MCF 10A (cell line): ENCODE results near the gene GNB1. TPM values are rescaled to one million over a fixed set of nuclear protein-coding genes. Genes with fewer than 3 reads are reported as not detected.
A peak's percentile ranks its signal among the peaks of the same experiment; 100 is the strongest.

Experiments used
- BruUV-seq: library from RNA; stranded (reverse); fragments of 400-500 nt; replicated peaks from 2 replicates; lab custom pipeline; 2021; lab: Mats Ljungman, UMichigan
- CTCF ChIA-PET: fragments of 300-600 bp; sonication (Branson Sonifier 250); formaldehyde crosslinking; extraction: SDS; loops from one replicate; lab custom pipeline; 2021; ENCODE audit warnings: antibody characterized with exemption, inconsistent platforms; lab: Yijun Ruan, JAX
- POLR2A ChIA-PET: fragments of 300-600, 350-650 bp; sonication (Branson Sonifier 250); formaldehyde crosslinking; extraction: SDS; loops from one replicate; lab custom pipeline; 2020; ENCODE audit warnings: antibody characterized with exemption, inconsistent platforms; lab: Yijun Ruan, JAX
- DNase-seq: peaks from one replicate; pipeline ENCODE4 v3.0.0-alpha.2; 2018; ENCODE audit not compliant: unreplicated experiment
- H3K27ac Mint-ChIP-seq: one replicate; pipeline ENCODE4 v1.8.0; 2022; ENCODE audit warnings: mild to moderate bottlenecking, low read depth, mixed read lengths; ENCODE audit not compliant: unreplicated experiment
- H3K27me3 Mint-ChIP-seq: one replicate; pipeline ENCODE4 v1.8.0; 2022; ENCODE audit warnings: mixed read lengths; ENCODE audit not compliant: insufficient read depth, unreplicated experiment
- H3K36me3 Mint-ChIP-seq: one replicate; pipeline ENCODE4 v1.8.0; 2022; ENCODE audit warnings: mild to moderate bottlenecking, moderate library complexity, mixed read lengths; ENCODE audit not compliant: insufficient read depth, unreplicated experiment
- H3K4me1 Mint-ChIP-seq: one replicate; pipeline ENCODE4 v1.8.0; 2022; ENCODE audit warnings: mixed read lengths; ENCODE audit not compliant: insufficient read depth, unreplicated experiment
- H3K4me3 Mint-ChIP-seq: one replicate; pipeline ENCODE4 v1.8.0; 2022; ENCODE audit warnings: mild to moderate bottlenecking, moderate library complexity, mixed read lengths; ENCODE audit not compliant: unreplicated experiment
- H3K9me3 Mint-ChIP-seq: one replicate; pipeline ENCODE4 v1.8.0; 2022; ENCODE audit warnings: mixed read lengths; ENCODE audit not compliant: unreplicated experiment
- CTCF ChIP-seq: fragments of 200-600 bp; IDR thresholded peaks from one replicate; pipeline ENCODE4 v1.8.0; 2022; ENCODE audit warnings: antibody characterized with exemption, mild to moderate bottlenecking; ENCODE audit not compliant: unreplicated experiment
- intact Hi-C: fragments of 100-400 bp; cut with micrococcal nuclease; formaldehyde crosslinking; loops from 2 replicates; pipeline ENCODE4 v1.14.1; 2022
- total RNA-seq: library from RNA; stranded (reverse); gene quantifications from 2 replicates; pipeline ENCODE4 v1.2.3, GENCODE V29; 2022

The GNB1 gene
- total RNA-seq, 1 experiment from 2014 or later, result 430 TPM

- Mint-ChIP-seq H3K27ac (no peak overlapping the region), H3K4me1 (peaks cover 9% of the 10 kb centered on the region), H3K27me3 (no peaks in the 10 kb centered on the region), H3K36me3 (peaks cover 80% of the 10 kb centered on the region), H3K4me3 (no peak overlapping the region), H3K9me3 (no peaks in the 10 kb centered on the region)
- TF ChIP-seq CTCF, result no peak
- ChIA-PET POLR2A (no interaction called here), CTCF (no interaction called here)
- no peak for DNase-seq
- intact Hi-C loops, result no loop called here
- BruUV-seq, result no TSS peak
Observed at GRCh38 chr1:1771096-1771495, 119.8 kb downstream of the GNB1 start.

- POLR2A ChIA-PET, result no interaction called here
- peak overlapping the region; percentile 31 for H3K27ac Mint-ChIP-seq
- H3K27me3 Mint-ChIP-seq, result no peaks in the 10 kb centered on the region
- no peaks in the 10 kb centered on the region for H3K9me3 Mint-ChIP-seq
- peaks cover 87% of the 10 kb centered on the region for H3K36me3 Mint-ChIP-seq
- no peak for DNase-seq
- no TSS peak for BruUV-seq
- TF ChIP-seq CTCF, result no peak
- no peaks in the 10 kb centered on the region for H3K4me1 Mint-ChIP-seq
- no peak overlapping the region for H3K4me3 Mint-ChIP-seq
- intact Hi-C loops, result no loop called here
- CTCF ChIA-PET, result interaction anchor here (1.1 kb wide), 1 partner anchor 9 kb away, joined by 3 read pairs; no protein-coding TSS in a partner anchor
Observed at GRCh38 chr1:1770102-1770501, 120.8 kb downstream of the GNB1 start.

- H3K27ac Mint-ChIP-seq, result no peak overlapping the region
Observed at GRCh38 chr1:1768249-1768992, 122.5 kb downstream of the GNB1 start.

More at GRCh38 chr1:1768249-1768992, 122.5 kb downstream of the GNB1 start:
- BruUV-seq, result no TSS peak
- POLR2A ChIA-PET, result interaction anchor here (0.9 to 5.1 kb wide), 2 partner anchors 9 to 10 kb away, joined by 3 to 54 read pairs; partner anchors contain the start of gene NADK
- no peak for TF ChIP-seq CTCF
- H3K36me3 Mint-ChIP-seq, result peaks cover 88% of the 10 kb centered on the region
- intact Hi-C loops, result no loop called here
- H3K9me3 Mint-ChIP-seq, result no peaks in the 10 kb centered on the region
- no peaks in the 10 kb centered on the region for H3K27me3 Mint-ChIP-seq
- peaks cover 7% of the 10 kb centered on the region for H3K4me1 Mint-ChIP-seq
- no peak for DNase-seq
- CTCF ChIA-PET, result interaction anchor here (2.2 kb wide), 1 partner anchor 138 kb away, joined by 12 read pairs; no protein-coding TSS in a partner anchor
- no peak overlapping the region for H3K4me3 Mint-ChIP-seq
